ENCODE data around the gene RMDN3. TPM values are rescaled to one million over a fixed set of nuclear protein-coding genes. Genes with fewer than 3 reads are reported as not detected.

Gene RMDN3
- total and polyA plus RNA-seq, 2 of the 13 experiments (the other 11 are each of a cell fraction or from before 2014, with no cell fraction given): 16.8 to 19.5 TPM

DNA sequence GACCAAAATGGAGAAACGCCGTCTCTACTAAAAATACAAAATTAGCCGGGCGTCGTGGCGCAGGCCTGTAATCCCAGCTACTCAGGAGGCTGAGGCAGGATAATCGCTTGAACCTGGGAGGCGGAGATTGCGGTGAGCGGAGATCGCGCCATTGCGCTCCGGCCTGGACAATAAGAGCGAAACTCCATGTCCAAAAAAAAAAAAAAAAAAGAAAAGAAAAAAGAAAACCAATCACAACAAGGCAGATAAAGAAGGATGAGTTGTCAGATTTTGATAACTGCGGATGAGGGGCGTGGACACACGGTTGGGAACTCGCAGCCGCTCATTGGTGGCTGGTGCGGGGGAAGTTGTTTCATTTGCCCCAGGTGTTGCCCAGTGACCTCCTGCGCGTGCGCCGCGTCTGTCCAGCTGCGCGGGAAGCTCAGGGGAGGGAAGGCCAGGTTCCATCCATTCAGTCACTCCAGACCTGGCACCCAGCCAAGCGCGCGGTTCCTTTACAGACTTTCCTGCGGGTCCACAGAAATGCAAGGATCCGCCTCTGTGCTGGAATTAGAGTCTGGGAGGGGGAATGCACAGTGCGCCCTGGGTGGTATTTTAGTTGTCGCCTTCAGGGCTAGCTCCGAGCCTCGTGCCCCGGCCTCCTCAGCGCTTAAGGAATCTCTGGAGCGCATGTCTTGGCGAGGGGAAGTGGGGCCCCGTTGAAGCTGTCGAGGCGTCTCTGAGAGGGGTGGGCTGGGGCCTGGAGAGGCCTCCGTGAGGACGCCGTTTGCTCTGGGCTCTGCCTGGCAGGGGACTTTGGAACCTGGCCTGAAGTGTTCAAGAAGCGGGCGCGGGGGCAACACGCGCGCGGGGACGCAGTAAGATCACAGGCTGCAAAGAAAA is 8.1 kb upstream of the RMDN3 start (continued):
- TF ChIP-seq, protein P1, sequence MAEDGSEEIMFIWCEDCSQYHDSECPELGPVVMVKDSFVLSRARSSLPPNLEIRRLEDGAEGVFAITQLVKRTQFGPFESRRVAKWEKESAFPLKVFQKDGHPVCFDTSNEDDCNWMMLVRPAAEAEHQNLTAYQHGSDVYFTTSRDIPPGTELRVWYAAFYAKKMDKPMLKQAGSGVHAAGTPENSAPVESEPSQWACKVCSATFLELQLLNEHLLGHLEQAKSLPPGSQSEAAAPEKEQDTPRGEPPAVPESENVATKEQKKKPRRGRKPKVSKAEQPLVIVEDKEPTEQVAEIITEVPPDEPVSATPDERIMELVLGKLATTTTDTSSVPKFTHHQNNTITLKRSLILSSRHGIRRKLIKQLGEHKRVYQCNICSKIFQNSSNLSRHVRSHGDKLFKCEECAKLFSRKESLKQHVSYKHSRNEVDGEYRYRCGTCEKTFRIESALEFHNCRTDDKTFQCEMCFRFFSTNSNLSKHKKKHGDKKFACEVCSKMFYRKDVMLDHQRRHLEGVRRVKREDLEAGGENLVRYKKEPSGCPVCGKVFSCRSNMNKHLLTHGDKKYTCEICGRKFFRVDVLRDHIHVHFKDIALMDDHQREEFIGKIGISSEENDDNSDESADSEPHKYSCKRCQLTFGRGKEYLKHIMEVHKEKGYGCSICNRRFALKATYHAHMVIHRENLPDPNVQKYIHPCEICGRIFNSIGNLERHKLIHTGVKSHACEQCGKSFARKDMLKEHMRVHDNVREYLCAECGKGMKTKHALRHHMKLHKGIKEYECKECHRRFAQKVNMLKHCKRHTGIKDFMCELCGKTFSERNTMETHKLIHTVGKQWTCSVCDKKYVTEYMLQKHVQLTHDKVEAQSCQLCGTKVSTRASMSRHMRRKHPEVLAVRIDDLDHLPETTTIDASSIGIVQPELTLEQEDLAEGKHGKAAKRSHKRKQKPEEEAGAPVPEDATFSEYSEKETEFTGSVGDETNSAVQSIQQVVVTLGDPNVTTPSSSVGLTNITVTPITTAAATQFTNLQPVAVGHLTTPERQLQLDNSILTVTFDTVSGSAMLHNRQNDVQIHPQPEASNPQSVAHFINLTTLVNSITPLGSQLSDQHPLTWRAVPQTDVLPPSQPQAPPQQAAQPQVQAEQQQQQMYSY (CRISPR knock-in tag; IDR thresholded peaks at IDR 0.05): no peak
- TF ChIP-seq ZNF180 (CRISPR knock-in tag; IDR thresholded peaks at IDR 0.05; ENCODE audit: borderline replicate concordance, low read depth) (no peak), BATF2 (CRISPR knock-in tag; IDR thresholded peaks at IDR 0.05) (peak; percentile 90), ZNF792 (CRISPR knock-in tag; IDR thresholded peaks at IDR 0.05) (no peak), ZNF260 (CRISPR knock-in tag; IDR thresholded peaks at IDR 0.05; ENCODE audit: borderline replicate concordance, low read depth) (no peak), AGO1 (IDR thresholded peaks at IDR 0.05; ENCODE audit: low read depth, low read length, poor library complexity, severe bottlenecking) (no peak), MZF1 (CRISPR knock-in tag; IDR thresholded peaks at IDR 0.05; ENCODE audit: borderline replicate concordance) (0 out of 2 replicates have a peak, but pooled peaks have one; percentile 21), ZNF501 (CRISPR knock-in tag; IDR thresholded peaks at IDR 0.05) (peak; percentile 14; the same call in 1 of the 2 replicates), ZNF687 (CRISPR knock-in tag; IDR thresholded peaks at IDR 0.05) (peak; percentile 94), KLF15 (CRISPR knock-in tag; IDR thresholded peaks at IDR 0.05; ENCODE audit: borderline replicate concordance) (peak; percentile 61; the same call in 1 of the 2 replicates), GABPA (IDR thresholded peaks at IDR 0.05; ENCODE audit: low read depth, low read length) (no peak), GABPA (CRISPR knock-in tag; IDR thresholded peaks at IDR 0.05; ENCODE audit: low read depth) (peak; percentile 29; the same call in 1 of the 2 replicates), ZNF605 (CRISPR knock-in tag; IDR thresholded peaks at IDR 0.05) (peak; percentile 92; the same call in 1 of the 2 replicates), FOXJ3 (CRISPR knock-in tag; IDR thresholded peaks at IDR 0.05; ENCODE audit: borderline replicate concordance) (no peak; the same call in 1 of the 2 replicates), TGIF2 (CRISPR knock-in tag; IDR thresholded peaks at IDR 0.05) (no peak), HNF4G (IDR thresholded peaks at IDR 0.05; ENCODE audit: borderline replicate concordance, low read depth, low read length) (no peak), HNF4G (CRISPR knock-in tag; IDR thresholded peaks at IDR 0.05; ENCODE audit: borderline replicate concordance, low read depth) (peak; percentile 81; the same call in 1 of the 2 replicates), TEAD2 (CRISPR knock-in tag; IDR thresholded peaks at IDR 0.05) (no peak)
- TF ChIP-seq, protein P2, sequence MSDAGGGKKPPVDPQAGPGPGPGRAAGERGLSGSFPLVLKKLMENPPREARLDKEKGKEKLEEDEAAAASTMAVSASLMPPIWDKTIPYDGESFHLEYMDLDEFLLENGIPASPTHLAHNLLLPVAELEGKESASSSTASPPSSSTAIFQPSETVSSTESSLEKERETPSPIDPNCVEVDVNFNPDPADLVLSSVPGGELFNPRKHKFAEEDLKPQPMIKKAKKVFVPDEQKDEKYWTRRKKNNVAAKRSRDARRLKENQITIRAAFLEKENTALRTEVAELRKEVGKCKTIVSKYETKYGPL (CRISPR knock-in tag; IDR thresholded peaks at IDR 0.05): peak; percentile 59; the same call in 1 of the 2 replicates

Measured in HepG2 (cell line).